Hepatocyte (in vitro differentiated cells): ENCODE data around the gene STK38. TPM values are rescaled to one million over a fixed set of nuclear protein-coding genes. Genes with fewer than 3 reads are reported as not detected.

ENCODE experiments used
- DNase-seq: peaks from one replicate; pipeline ENCODE4 v3.0.0-alpha.2; 2016; ENCODE audit warnings: low spot score
- H2AFZ ChIP-seq: fragments of 200-600 bp; sonication (generic); 2 replicates; pipeline ENCODE4 v1.6.0; 2016; ENCODE audit warnings: antibody characterized with exemption, mild to moderate bottlenecking
- H3K27ac ChIP-seq: fragments of 200-600 bp; sonication (generic); 2 replicates; pipeline ENCODE4 v1.5.1; 2016; ENCODE audit warnings: mild to moderate bottlenecking
- H3K27me3 ChIP-seq: fragments of 200-600 bp; sonication (generic); 2 replicates; pipeline ENCODE4 v1.6.1; 2016
- H3K36me3 ChIP-seq: fragments of 200-600 bp; sonication (generic); replicated peaks from 2 replicates; pipeline ENCODE4 v1.5.1; 2016; ENCODE audit warnings: low read depth; ENCODE audit not compliant: insufficient read depth
- H3K4me1 ChIP-seq: fragments of 200-600 bp; sonication (generic); 2 replicates; pipeline ENCODE4 v1.5.1; 2016; ENCODE audit warnings: mild to moderate bottlenecking, moderate library complexity; ENCODE audit not compliant: insufficient read depth
- H3K4me2 ChIP-seq: fragments of 200-600 bp; sonication (generic); 2 replicates; pipeline ENCODE4 v1.6.0; 2016
- H3K4me3 ChIP-seq: fragments of 200-600 bp; sonication (generic); 2 replicates; pipeline ENCODE4 v1.5.1; 2016; ENCODE audit warnings: mild to moderate bottlenecking
- H3K79me2 ChIP-seq: fragments of 200-600 bp; sonication (generic); 2 replicates; pipeline ENCODE4 v1.6.0; 2017; ENCODE audit warnings: mild to moderate bottlenecking
- H3K9me2 ChIP-seq: fragments of 200-600 bp; sonication (generic); replicated peaks from 2 replicates; pipeline ENCODE4 v1.6.0; 2017; ENCODE audit warnings: mild to moderate bottlenecking; ENCODE audit not compliant: insufficient read depth
- H3K9me3 ChIP-seq: fragments of 200-600 bp; sonication (generic); 2 replicates; pipeline ENCODE4 v1.5.1; 2016; ENCODE audit warnings: low read depth, mild to moderate bottlenecking
- H4K20me1 ChIP-seq: fragments of 200-600 bp; sonication (generic); 2 replicates; pipeline ENCODE4 v1.6.0; 2016; ENCODE audit warnings: mild to moderate bottlenecking; ENCODE audit not compliant: insufficient read depth, poor library complexity, severe bottlenecking
- EZH2 ChIP-seq: fragments of 200-600 bp; sonication (generic); IDR thresholded peaks from 2 replicates; pipeline ENCODE4 v1.6.1; 2016; ENCODE audit warnings: antibody characterized with exemption, mild to moderate bottlenecking, borderline replicate concordance
- EZH2phosphoT487 ChIP-seq: fragments of 200-600 bp; sonication (generic); IDR thresholded peaks from one replicate; pipeline ENCODE4 v1.6.1; 2018; ENCODE audit warnings: antibody characterized with exemption, mild to moderate bottlenecking, low read depth, moderate library complexity; ENCODE audit not compliant: unreplicated experiment, severe bottlenecking
- WGBS: methylation state at CpG from one replicate; pipeline ENCODE4 v1.1.6; 2016; ENCODE audit warnings: low lambda C conversion rate; ENCODE audit errors: missing lambda C conversion rate; 5-methylcytosine and 5-hydroxymethylcytosine counted together
- polyA plus RNA-seq: library from polyadenylated mRNA; unstranded; fragments of >200 nt; fragmentation: Nextera tagmentation; extraction: Ambion mirVana; gene quantifications from 2 replicates; pipeline ENCODE4 v1.2.1, GENCODE V29; 2016
- total RNA-seq: library from RNA; depleted of rRNA; stranded (reverse); fragments of >200 nt; gene quantifications from 2 replicates; pipeline ENCODE4 v1.2.3, GENCODE V29; 2014
- TF ChIP-seq, protein P1 (sequence below): fragments of 200-600 bp; sonication (generic); IDR thresholded peaks from 2 replicates; pipeline ENCODE4 v1.5.1; 2016; ENCODE audit warnings: antibody characterized with exemption, mild to moderate bottlenecking; ENCODE audit not compliant: poor library complexity

STK38 gene
- total RNA-seq (37.9 and 39.1 TPM in 2 replicates), polyA plus RNA-seq (27.7 and 30.5 TPM in 2 replicates)

DNA sequence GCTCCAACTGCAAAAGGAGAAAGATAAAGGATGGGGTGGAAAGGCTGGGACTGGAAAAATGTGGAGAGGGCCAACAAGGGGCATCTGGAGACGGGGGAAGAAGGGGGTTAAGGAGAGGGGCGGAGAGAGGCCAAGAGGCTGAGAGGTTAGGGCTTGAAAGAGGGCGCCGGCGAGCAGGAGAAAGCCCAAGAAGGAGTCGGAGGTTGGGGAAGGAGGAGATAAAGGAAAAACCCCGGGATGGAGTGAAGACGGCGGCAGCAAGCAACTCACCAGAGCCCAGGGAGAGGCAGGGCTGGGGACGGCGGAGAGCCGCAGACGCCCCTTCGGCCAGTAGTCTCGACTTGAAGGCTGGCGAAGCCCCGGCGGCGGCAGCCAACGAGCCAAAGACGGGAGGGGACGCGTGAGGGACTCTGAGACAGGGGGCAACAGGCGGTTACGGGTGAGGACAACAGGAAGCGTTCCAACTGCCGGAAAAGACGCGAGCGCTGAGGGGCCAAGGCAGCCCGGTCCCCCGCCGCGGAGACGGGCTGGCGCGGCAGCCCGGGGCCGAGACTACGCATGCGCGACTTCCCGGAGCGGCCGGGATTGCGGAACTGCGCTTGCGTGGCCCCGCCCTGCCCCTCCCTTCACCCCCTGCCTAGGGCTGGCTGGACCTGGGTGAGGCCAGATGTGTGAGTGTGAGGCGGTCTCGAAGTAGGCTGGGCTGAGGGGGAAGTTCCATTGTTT, at the start of gene STK38:
TSS of gene STK38 (minus strand) at position 560 of the 726 bp plus-strand sequence. CDS start 7,277 bp downstream, outside the sequence.
- under 1% methylated on average over 50 of the region's 51 CpGs for WGBS
- H3K4me3 ChIP-seq, result peak within 1 kb of the TSS; percentile 83
- peak within 1 kb of the TSS; percentile 82 for H3K4me2 ChIP-seq
- no peaks in the 10 kb centered on the region for H3K27me3 ChIP-seq
- peak within 1 kb of the TSS; percentile 89 for H2AFZ ChIP-seq
- H3K9me2 ChIP-seq, result no peaks in the 10 kb centered on the region
- H3K27ac ChIP-seq, result peak within 1 kb of the TSS; percentile 97
- peaks cover 49% of the 10 kb centered on the region for H3K79me2 ChIP-seq
- peaks cover 14% of the 10 kb centered on the region for H4K20me1 ChIP-seq
- H3K9me3 ChIP-seq, result no peaks in the 10 kb centered on the region
- peak; percentile 96 for DNase-seq
- no peaks in the 10 kb centered on the region for H3K36me3 ChIP-seq
- peaks cover 25% of the 10 kb centered on the region for H3K4me1 ChIP-seq
- no peak for TF ChIP-seq EZH2phosphoT487
- TF ChIP-seq, protein P1, sequence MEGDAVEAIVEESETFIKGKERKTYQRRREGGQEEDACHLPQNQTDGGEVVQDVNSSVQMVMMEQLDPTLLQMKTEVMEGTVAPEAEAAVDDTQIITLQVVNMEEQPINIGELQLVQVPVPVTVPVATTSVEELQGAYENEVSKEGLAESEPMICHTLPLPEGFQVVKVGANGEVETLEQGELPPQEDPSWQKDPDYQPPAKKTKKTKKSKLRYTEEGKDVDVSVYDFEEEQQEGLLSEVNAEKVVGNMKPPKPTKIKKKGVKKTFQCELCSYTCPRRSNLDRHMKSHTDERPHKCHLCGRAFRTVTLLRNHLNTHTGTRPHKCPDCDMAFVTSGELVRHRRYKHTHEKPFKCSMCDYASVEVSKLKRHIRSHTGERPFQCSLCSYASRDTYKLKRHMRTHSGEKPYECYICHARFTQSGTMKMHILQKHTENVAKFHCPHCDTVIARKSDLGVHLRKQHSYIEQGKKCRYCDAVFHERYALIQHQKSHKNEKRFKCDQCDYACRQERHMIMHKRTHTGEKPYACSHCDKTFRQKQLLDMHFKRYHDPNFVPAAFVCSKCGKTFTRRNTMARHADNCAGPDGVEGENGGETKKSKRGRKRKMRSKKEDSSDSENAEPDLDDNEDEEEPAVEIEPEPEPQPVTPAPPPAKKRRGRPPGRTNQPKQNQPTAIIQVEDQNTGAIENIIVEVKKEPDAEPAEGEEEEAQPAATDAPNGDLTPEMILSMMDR, result no peak
- no peak for TF ChIP-seq EZH2

DNA sequence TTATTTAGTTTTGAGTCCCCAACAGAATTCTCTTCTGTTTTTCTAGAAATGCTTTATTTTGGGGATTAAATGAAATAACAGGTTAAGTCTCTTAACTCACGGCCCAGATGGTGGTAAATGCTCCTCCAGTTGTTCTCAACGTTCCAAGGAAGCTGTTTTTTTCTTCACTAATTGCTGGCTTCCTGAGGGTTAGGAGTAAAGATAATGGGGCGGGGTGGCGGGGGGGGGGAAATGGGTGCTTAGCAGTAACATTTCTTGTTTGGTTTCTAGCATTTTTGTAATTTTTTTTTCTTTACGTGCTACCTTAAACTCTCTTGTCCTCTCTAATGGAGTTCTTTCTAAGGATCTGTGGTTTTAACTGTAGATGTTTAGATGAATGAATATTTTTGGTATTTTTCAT, 49.1 kb upstream of the STK38 start:
- Histone ChIP-seq H3K9me3 (no peaks in the 10 kb centered on the region), H3K4me3 (peak overlapping the region; percentile 92), H3K9me2 (no peaks in the 10 kb centered on the region), H3K79me2 (peaks cover 75% of the 10 kb centered on the region), H3K27ac (peak overlapping the region; percentile 98), H4K20me1 (peaks cover 68% of the 10 kb centered on the region), H3K27me3 (no peaks in the 10 kb centered on the region), H3K36me3 (no peaks in the 10 kb centered on the region), H3K4me1 (peaks cover 43% of the 10 kb centered on the region), H3K4me2 (peak overlapping the region; percentile 94), H2AFZ (no peak overlapping the region)
- WGBS, result 0% methylated on average over 4 of the region's 5 CpGs
- TF ChIP-seq EZH2 (no peak), EZH2phosphoT487 (no peak)
- TF ChIP-seq, protein P1, result no peak
- DNase-seq, result no peak

DNA sequence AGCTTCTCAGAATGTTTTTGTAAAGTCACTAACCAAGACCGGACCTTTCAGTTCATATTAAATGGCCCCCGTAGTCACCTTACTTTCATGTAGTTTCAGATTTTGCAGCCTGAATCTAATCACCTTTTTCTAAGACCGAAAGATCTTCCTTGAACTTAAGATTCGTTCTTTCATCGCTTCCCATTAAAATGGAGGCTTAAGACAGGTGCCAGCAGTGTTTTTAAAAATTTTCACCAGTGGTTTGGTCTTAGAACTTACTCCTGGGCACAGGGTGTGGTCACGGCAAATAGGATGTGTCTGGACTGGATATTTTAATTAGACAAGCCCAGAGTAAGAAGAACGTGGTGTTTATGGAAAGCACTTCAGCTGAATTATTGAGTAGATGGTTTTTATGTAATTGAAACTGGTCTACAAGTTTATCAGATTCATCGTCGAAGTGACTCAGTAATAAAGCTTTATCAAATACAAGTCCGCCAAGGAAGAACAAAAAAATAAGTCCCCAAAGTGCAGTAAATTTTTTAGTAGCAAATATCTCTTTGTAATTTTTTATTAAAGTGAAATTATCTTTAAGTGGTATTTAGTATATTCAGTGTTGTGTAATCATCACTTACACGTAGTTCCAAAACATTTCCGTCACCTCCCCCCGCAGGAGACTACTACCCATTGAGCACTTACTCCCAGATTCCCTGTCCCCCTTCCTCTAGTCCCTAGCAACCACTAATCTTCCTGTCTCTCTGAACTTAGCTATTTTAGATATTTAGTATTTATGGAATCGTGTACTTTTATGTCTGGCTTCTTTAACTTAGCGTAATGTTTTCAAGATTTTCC, 47.8 kb upstream of the STK38 start:
- no peaks in the 10 kb centered on the region for H3K27me3 ChIP-seq
- no peak for DNase-seq
- no peaks in the 10 kb centered on the region for H3K9me3 ChIP-seq
- H2AFZ ChIP-seq, result no peak overlapping the region
- no peaks in the 10 kb centered on the region for H3K9me2 ChIP-seq
- H3K36me3 ChIP-seq, result no peaks in the 10 kb centered on the region
- H3K4me1 ChIP-seq, result peaks cover 36% of the 10 kb centered on the region
- H3K79me2 ChIP-seq, result peaks cover 62% of the 10 kb centered on the region
- peak overlapping the region; percentile 94 for H3K4me2 ChIP-seq
- H3K4me3 ChIP-seq, result peak overlapping the region; percentile 92
- peak overlapping the region; percentile 98 for H3K27ac ChIP-seq
- peaks cover 54% of the 10 kb centered on the region for H4K20me1 ChIP-seq
- 1% methylated on average over 15 of the region's 15 CpGs for WGBS
- TF ChIP-seq EZH2phosphoT487 (no peak), EZH2 (no peak)
- TF ChIP-seq, protein P1, result no peak
